Stimulated activated CD8-positive, alpha-beta memory T cell treated with anti-CD3 and anti-CD28 coated beads, Interleukin-7, amount 100 ng/mL, for 48 hours (primary cell): ENCODE measurements around the gene RBM47.
"Not testable (repeated sequence)": the region's sequence is repeated elsewhere in the genome, so short reads cannot be mapped to it uniquely, and the experiment has no call there.

Source experiments
- DNase-seq, 2 donors: peaks; one replicate each; pipeline ENCODE4 v3.0.0-alpha.2; 2020; ENCODE audit warnings: low read depth in 1 of 2; ENCODE audit errors: extremely low read depth in 1 of 2

RBM47 gene

DNA sequence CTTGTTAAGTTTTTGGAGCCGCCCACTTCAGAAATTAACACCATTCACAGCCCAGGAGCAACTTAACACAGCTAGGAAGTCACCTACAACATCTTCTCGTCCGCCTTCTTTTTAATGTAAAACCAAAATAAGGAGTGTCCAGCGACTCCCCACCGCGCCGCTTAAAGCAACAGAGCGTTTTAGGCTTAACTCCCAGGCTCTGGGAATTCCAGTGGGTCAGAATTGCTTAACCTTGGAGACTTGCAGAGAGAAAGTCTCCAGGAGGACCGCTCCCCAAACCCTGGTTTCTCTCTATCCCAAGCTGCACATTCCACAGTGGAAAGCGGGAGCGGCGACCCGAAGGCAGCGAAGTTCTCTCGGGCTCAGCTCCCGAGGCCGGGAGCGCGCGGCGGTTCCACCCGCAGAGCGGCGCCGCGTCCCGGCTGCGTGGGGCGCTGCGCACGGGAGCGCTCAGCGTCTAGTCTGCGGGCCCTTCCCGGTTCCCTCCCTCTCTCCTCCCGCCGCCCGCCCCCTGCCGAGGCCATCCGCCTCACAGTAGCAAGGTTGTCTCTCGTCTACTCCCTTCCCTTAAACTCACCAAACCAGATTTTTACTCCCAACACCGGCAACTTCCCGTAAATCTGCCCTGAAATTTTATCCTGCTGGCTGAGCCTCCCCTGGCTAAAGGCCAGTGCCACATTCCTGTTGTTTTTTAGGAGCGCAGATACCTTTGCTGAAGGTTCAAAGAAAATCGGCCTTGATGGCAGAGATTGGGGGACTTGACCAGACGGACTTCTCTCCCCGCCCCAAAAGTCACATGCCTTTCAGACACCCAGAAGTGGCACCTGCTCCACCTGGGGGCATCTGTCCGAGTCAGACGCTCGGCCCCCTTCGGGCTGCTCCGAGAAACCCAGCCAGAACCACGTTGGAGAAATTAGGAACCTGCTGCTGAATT is at the start of gene RBM47:
Gene RBM47, minus strand, starts transcription at position 464 of the 934 bp plus-strand sequence. CDS start 190,971 bp downstream, outside the sequence.
- DNase-seq: no peak

DNA sequence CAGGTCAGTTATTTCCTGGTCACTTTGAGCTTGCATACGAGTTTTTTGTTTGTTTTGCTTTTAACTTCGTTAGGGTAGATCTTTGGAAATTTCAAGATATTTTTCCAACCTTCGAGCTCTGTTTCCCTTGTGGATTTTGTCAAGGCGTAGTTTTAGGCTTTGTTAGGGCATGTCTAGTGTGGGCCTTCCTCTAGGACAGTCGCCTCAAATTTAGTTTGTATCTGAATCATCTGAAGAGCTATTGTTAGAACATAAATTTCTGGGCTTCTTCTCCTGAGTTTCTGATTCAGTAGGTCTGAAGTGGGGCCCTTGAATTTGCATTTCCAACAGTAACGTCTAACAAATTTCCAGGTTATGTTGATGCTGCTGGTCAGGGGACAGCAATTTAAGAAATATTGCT is 48.8 kb upstream of the RBM47 start:
- no peak for DNase-seq

DNA sequence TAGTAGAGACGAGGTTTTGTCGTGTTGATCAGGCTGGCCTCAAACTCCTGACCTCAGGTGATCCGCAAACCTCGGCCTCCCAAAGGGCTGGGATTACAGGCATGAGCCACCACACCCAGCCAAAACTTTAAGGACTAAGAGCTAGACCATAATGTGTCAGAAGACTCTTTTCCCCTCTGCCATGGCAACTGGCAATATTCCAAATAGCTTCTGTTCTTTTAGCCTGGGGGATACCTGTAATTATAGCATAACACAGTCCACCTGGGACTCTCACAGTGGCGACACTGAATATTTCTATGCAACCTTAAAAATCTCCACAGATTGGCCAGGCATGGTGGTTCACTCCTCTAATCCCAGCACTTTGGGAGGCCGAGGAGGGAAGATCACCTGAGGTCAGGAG is 45.5 kb upstream of the RBM47 start:
- DNase-seq: no peak

DNA sequence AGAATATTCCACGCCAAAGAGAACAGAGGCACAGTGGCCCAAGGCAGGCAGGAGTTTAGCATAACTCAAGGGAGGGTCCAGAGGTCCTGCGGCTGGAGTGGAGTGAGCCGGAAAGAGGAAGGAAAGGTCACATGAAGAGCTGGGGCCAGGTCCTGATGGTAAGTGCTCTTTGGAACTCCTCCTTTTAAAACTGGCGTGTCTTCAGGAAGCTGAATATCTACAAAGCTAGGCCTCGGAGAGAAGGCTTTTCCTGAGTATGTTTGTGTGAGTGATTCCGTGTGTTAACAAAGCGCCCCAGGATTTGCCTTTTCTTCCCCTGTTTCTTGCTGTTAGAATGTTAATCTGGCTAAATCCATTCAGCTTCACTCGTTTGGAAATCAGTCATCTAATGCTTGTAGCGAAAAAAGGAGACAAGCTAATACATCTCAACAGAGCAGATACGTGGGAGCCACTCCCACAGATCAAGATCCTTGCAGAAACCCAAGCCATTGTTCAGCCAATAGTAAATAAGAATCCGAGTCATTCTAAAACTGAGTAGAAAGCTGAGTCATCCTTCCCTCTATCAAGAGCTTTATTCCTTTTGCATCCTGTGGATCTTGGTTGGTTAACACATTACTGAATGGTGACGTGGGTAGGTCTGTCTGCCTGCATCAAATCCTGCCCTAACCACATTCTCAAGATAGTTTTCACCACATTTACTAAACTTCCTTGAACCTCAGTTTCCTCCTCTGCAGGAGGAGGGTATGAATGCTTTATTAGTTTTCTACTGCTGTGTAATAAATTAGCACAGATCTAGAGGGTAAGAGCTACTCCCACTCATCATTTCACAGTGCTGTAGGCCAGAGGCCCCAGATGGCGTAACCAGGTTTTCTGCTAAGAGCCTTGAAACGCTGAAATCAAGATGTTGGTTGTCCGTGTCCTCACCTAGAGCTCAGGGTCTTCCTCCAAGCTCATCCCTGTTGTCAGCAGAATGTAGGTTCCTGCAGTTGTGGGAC is 43.2 kb upstream of the RBM47 start:
- DNase-seq: peak in 1 of 2 donors; percentile 48

DNA sequence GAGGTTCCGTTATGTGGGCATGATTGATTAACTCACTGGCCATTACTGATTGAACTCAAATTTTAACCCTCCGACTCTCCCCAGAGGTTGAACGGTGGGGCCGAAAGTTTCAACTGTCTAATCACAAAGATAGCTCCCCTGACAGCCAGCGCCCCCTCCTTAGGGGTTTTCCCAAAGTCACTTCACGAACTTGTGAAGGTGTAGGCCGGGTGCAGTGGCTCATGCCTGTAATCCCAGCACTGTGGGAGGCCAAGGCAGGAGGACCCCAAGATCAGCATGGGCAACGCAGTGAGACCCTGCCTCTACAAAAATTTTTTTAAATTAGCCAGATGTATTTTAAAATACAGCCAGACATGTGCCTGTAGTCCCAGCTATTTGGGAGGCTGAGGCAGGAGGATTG is 39.8 kb upstream of the RBM47 start:
- peak in 1 of 2 donors; percentile 64 for DNase-seq

DNA sequence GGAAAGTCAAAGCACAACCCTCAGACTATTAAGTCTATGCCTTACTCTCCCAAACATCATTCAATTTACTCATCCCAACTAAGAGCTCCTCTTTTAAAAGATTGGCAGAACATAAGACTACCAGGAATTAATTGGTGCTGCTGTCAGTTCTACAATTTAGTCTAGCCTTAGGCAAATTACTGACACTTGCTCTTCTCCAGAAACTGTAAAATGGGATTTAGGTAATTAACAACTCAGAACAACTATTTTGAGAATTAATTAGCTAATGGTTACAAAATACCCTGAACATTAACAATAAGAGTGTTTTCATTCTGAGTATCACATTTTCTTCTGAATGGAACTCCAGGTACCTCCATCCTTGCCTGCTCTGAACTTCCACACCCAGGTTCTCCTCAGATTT is 36.2 kb upstream of the RBM47 start:
- DNase-seq: no peak

DNA sequence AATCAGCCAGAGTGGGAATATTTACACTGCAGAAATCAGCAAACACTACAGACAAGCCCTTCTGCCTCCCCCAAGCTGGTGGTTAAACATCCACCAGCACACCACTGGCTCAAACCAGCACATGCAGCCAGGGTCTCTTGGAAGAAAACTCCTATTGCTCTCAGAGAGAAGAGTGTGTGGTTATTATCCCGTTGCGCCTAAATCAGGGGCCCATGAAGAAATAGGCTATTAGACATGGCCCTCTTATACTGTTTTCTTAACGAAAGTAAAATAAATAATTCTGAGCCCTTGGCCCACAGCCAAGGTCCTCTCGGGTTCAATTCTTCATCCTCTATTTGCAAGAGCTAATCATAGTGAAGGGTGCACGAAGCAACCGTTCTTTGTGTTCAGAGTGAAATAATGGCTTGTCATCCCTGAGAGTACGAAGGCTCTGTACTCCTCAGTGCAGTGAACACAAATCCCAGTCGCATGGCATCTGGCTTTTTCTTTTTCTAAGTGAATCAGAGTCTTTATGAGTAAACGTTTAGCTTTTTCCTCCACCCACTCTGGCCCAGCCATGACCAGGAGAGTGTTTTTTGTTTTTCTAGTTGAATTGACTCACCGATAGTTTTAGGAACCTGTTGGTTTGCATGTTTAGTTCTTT is 33.4 kb upstream of the RBM47 start:
- DNase-seq: peak in 1 of 2 donors; percentile 52

DNA sequence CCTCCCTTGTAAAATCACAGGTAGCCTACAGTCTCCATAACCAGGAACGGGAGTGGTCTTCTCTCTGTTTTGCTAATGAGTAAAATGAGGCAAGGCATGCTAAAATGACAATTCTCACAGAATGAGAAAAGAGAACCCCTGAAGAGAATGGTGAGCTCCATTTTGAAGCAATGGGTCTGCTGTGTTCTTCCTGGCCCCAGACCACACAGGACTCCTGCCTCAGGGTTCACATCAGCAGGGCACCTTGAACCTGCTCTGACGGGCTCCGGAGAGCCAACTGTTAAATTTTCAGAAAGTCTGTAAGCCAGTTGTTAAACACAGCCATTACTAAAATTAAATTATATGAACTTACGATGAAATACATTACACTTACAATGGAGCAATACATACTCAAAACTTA is 32.1 kb upstream of the RBM47 start:
- no peak for DNase-seq

DNA sequence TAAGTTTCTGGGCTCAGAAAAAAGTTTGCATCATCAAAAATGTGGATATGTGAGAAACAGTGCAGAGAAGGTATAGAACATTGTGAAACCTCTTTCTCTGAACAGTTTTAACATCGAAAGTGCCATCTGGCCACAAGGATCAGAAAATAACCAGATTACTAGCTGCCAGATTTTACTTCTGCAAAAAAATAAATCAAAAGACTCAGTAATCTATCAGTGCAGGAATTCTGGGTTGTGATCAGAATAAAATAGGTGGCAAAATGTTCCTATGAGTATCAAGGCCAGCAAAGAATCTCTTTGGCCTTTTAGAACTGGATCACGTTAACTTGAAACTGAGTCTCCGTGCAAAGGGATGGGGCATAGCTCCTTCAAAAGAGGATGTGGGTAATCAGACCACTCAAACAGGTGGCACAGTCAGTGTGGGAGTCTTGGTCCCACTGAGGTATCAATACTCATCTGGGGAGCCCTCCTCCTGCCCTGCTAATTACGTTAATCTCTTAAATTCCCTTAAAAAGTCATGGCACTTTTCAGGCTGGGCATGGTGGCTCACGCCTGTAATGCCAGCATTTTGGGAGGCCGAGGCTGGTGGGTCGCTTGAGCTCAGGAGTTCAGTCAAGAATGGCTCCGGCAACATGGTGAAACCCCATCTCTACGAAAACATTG is 26.7 kb upstream of the RBM47 start:
- DNase-seq: no peak

DNA sequence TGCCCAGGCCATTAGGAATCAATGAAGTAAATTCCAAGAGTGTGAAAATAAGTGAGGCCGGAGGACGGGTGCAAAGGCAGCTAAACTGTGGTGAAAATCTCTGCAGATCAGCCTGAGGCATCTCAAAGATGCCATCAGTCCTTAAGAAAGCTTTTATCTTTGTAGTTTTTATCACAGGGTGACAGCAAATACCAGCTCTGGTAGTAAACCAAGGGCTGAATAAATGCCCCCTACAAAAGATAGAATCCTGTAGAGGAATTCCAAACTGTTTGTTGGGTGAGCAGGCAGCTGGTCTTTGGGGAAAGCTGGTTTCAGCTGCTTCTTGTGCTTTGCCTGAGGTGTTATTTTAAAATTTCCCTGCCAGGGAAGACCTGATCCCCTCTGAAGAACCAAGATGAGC is 21.6 kb upstream of the RBM47 start:
- no peak for DNase-seq

DNA sequence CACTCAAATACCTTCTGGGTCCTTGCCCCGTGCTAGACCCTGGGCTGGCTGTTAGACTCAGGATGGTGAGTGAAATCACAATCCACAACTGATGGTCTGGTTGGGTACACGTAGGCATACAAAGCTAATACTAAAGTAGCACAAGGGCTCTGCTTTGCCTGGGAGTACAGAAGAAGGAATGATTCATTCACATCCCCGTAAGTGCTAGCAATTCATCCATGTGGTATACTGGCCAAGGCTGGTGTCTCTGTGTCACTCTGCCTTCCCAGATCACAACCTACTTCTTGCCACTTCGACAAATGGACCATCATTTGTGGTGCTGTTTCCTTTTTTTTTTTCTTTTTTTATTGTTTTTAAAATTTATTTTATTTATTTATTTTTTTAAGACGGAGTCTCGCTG is 19.7 kb upstream of the RBM47 start:
- no peak for DNase-seq

DNA sequence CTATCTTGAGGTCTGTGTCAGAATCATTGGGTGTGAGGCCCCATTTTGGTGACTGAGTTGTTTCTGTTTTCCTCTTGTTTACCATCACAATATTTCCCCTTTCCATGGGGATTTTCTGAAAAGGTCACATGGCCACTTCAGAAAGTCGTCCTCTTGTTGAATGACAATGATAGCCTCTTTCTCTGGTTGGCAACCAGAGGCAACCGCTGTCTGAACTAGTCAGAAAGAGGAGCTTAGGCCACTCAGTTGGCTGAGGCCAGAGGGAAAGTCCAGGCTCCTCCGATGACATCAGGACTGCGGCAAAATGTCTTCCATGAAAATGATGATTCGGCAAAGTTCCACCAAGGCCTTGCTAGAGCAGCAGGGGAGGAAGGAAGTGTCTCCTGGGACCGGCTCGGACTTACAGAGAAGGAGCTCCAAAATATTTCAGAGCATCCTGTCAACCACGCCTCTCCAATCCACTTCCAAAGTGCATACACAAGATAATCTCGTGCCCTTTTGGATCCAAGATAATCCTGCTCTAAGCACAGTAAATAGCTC is 19.1 kb upstream of the RBM47 start:
- DNase-seq: no peak

DNA sequence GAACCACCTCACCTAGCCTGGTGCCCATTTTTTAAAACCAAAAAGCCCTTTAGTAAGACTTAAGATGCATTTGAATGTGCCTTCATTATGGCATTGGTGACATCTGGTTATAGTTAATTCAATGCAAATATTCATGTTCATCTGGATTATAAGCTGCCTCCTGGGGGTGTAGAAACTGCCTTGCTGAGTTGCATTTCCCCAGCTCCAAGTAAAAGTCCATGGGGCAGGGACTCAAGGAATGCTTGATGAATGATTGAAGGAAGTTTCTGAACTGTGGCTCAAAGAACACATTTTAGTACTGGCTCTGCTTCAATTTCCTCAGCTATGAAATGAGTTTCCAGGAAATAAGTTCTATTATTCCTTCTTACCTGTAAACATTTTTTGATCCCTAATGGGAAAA is 18.5 kb upstream of the RBM47 start:
- DNase-seq: no peak

DNA sequence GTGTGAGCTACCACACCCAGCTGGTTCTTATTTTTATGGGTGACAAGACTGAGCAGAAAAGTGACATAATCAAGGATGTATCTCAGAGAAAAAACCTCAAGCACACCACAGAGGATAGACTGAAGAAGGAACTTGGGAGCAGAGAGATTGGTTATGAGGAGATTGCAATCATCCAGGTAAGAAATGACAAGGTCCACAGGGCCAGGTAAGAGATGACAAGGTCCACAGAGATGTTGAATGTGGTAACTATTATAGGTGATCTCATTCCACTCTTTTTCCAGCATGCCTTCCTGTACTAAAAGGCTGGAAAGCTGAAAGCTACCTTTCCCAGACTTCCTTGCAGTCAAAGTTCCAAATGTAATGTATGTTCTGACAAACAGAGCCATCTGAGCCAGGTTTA is 15.9 kb upstream of the RBM47 start:
- DNase-seq: no peak

DNA sequence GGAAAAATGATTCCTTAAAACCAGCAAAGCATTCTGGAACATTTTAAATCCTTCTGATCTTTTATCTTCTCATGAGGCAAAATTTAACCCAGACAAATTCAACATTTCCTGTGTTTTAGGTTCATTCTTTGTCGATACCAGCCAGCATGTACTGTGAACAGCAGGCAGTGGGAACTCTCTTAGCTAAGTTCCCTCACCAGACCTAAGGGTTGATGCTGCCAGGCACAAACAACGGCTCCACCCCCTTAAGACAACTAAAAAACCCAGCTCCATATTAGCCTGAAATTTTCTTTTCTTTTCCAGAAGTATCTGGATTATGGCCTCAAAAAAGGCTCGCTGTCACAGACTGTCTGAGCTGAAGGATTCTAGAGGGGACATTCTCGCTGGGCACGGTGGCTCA is 2.4 kb upstream of the RBM47 start:
- DNase-seq: no peak

DNA sequence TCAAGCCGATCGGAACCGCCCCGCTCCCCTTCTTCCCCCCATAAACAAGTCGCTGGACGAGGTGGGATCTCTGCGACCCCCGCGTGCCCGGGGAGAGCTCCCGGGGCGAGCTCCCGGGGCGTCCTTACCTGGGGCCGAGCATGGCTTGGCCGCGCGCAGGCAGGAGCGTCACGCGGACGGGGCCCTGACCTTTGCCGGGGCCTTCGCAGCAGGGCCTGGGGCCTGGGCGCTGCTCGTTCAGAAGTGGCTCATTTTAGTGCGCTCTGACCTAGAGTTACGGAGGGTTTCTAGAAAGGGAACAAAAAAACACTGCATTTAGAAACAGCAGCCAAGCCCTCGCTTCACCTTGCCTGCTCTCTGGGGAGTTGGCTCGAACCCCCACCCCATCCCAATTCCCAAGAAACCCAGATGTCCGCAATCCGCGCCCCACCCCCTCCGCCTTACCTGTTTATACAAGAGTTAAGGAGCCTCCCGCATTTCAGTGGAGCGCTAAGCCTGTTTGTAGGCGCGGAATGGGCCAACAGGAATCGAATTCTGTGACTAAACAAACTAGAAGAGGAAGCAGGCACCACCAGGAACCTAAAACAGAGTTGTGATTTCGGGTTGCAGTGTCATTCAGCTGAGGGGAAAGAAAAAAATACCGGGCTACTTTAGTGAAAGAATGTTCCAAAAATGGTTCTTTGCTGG is 814 bp upstream of the RBM47 start:
- no peak for DNase-seq

DNA sequence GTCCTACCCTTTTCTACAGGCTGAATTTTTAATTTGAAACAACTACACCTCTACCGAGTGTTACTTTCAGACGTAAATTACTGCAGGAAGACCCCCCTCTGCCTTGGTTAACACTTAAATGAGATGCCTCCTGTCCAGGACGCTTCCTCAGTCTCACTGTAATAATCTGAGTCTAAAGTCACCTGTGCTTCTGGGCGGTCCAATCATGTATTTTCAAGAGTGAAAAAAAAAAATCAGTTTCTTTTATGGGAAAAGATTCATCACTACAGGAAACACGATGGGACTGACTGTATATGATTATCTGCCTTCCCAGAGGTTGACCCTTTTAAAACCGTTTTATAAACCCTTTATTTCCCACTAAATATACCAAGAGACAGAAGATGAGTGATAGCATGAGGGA is 776 bp downstream of the RBM47 start:
- DNase-seq: no peak

DNA sequence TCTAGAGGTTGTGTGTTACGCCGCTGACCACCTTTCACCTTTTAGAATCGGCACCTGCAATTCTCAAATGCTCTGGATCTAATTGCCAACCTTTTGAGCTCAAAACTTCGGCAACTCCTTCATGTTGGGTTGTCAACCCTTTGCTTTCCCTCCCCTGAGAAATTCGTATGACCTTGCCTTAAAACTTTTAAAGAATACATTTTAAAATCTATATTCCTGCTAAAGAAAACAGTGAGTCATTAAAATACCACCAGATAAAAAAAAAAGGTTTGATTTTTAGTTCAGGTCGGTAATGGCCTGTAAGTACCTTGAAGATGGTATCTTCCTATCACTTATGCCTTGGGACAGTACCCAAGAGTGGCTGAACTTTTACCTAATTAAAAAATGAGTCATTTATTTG is 1.3 kb downstream of the RBM47 start:
- DNase-seq: not testable (repeated sequence)

DNA sequence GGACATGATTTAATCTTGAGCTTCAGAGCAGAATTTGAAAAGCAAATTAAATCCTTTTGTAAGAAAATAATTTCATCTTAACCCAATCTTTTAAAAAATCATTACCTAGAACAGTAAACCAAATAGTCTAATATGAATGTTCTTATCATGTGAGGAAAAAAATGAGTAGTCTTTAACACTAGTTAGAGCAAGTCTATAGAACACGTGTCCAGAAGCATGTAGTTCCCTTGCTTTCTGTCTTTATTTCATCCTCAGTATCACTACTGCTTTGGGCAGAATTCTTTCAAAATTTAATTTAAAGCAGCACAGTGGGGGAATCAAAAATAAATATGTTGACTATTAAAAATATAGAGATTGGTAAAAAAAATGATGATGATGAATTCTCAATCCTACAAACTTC is 2.1 kb downstream of the RBM47 start:
- no peak for DNase-seq
